ENCODE measurements around the gene ABCC4.

- no peak for TF ChIP-seq CTCF (tag by site-specific recombination; IDR thresholded peaks at IDR 0.05)
- TF ChIP-seq ZNF560 (tag by site-specific recombination; IDR thresholded peaks at IDR 0.05; ENCODE audit: borderline replicate concordance) = no peak
- no peak for TF ChIP-seq ZNF239 (tag by site-specific recombination; IDR thresholded peaks at IDR 0.05)
Observed at GRCh38 chr13:95129004-95129403, 172.2 kb downstream of the ABCC4 start.
